Transverse colon (tissue), 4 donors: ENCODE measurements around the gene PTPRG.

ENCODE experiments used
- EP300 ChIP-seq: sonication (generic); formaldehyde crosslinking; IDR thresholded peaks from one replicate; pipeline ENCODE4 v1.6.1; 2017; ENCODE audit warnings: antibody characterized with exemption, low read depth
- POLR2AphosphoS5 ChIP-seq, 3 donors: sonication (generic); formaldehyde crosslinking; IDR thresholded peaks; one replicate each; pipeline ENCODE4 v1.6.1; 2016; ENCODE audit warnings: antibody characterized with exemption in 3 of 3
- TF ChIP-seq, protein P1 (sequence below), 5 experiments: fragments of 200-600 bp in 3 of 5; fragments of 450-650 bp in 2 of 5; sonication (generic) in 3 of 5; IDR thresholded peaks; 1 replicate in 2 of 5; 2 replicates in 3 of 5; pipeline ENCODE4 v1.5.1; 2016 to 2017; ENCODE audit warnings: antibody characterized with exemption in 5 of 5, inconsistent platforms in 3 of 5, mild to moderate bottlenecking in 2 of 5, moderate library complexity in 1 of 5

DNA sequence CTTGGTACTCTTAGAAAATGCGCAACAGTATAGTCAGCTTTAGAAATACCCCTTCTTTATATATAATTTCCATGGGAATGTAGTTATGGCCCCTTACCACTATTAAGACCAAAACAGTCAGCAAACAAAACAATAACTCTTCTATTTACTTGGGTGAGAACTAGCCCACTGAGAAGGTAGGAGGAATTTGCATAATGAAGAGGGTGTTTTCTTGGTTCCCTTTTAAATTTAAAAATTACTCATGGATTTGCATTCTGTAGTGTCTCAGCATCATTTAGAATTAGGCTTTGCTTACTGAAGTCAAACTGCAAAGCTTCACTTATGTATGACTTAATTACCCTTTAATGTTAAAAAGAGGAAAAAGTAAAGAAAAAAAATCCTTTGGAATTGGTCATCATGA is 350.8 kb downstream of the PTPRG start:
- TF ChIP-seq POLR2AphosphoS5 (IDR thresholded peaks at IDR 0.05) (no peak), EP300 (no peak)
- TF ChIP-seq, protein P1, sequence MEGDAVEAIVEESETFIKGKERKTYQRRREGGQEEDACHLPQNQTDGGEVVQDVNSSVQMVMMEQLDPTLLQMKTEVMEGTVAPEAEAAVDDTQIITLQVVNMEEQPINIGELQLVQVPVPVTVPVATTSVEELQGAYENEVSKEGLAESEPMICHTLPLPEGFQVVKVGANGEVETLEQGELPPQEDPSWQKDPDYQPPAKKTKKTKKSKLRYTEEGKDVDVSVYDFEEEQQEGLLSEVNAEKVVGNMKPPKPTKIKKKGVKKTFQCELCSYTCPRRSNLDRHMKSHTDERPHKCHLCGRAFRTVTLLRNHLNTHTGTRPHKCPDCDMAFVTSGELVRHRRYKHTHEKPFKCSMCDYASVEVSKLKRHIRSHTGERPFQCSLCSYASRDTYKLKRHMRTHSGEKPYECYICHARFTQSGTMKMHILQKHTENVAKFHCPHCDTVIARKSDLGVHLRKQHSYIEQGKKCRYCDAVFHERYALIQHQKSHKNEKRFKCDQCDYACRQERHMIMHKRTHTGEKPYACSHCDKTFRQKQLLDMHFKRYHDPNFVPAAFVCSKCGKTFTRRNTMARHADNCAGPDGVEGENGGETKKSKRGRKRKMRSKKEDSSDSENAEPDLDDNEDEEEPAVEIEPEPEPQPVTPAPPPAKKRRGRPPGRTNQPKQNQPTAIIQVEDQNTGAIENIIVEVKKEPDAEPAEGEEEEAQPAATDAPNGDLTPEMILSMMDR (IDR thresholded peaks at IDR 0.05) = no peak
